ENCODE data around the gene RADX.

The RADX gene

DNA sequence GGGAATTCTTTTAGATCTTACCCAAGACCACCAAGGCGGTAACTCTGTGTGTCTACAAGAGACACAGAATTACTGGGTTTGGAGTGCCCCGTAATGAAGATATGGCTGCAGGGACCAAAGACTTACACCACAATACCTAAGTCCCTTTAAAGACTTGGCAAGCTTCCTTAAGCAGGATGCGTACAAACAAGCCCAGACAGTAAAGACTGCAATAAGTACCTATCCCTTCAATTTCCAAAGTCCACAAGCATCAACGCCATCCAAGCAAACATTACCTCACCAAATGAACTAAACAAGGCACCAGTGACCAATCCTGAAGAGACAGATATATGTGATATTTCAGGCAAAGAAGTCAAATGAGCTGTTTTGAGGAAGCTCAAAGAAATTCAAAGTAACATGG, 72.4 kb downstream of the RADX start:
- DNase-seq (ENCODE audit: low read depth in 2 of 2), result no peak

DNA sequence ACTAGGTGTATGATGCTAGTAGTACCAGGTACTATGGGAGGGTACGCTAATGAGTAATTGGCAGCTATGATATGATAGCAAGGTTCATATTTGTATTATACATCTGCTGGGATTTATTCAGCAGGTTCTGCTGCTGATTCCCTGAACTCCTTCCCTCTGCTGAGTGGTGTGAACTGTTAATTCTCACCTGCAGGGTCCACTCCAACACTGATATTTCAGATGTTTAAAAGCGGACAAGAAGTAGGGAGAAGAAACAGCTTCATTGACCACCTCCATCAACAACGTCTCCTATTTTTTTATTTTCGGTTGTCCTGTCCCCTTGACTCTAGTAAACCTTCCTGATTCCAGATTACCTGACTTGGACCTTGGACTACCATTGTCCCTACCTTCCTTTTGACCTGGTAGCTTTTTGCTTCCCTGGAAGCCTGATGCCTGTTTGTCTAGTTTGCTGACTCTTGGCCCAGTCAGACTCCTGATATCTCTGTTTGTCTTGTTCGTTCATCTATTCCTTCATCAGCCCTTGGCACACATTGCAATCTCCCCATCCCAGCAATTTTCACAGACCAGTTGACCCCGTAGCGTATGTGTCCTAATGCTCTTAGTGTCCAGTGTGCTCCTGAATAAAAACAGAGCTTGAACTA, 80.8 kb downstream of the RADX start:
- no peak for DNase-seq (ENCODE audit: low read depth in 2 of 2)

DNA sequence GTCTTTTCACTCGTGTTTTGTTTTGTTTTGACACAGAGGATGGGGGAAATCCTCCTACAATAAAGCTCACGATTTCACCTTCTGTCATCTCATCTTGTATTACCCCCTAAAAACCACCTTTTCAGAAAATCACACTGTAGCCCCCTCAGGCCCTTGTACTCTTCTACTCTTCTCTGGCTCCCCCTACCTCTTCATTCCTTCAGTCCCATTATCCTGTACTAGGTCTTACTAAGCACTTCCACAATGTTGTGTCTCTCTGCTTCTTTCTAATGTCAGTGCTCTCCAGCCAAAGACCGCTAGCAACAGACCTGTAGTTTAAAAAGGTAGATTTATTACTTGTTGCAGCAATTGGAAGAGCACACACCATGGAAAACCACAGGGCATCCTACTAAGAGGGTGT, 84.7 kb downstream of the RADX start:
- DNase-seq (ENCODE audit: low read depth in 2 of 2), result no peak

DNA sequence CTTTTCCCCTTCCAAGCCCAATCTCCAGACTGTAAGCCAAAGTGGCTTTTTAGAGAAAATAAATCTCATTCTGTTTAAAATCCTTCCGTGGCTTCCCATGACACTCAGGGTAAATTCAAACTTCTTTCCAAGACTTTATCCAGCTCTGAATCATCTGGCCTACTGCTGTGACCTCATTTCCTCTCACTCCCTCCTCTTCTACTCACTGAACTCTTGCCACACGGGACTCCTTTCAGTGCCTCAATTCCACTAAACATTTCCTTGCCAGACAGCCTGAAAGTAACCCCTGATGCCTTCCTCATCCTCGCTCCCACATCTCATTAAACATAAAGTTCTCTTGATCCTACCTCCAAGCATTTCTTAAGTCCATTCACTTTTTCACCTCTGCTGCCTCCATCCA, 86.9 kb downstream of the RADX start:
- DNase-seq (ENCODE audit: low read depth in 2 of 2), result no peak

DNA sequence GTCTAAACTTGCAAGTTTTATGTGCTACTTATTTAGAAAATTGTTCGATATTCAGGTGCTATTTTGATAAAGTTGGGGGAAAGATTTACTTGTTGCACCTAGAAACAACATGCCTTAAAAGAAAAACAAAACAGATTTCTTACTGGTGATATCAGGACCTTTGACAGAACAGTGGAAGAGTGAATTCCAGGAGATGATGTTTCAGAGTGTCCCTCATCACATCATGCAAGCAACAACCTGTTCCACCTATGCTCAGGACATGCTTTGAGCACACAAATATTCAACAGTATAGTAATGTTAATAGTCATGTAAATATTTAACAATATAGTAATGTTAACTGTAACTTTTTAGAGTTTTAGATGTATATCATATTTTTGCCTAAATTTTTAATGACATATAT, 90.9 kb downstream of the RADX start:
- DNase-seq (ENCODE audit: low read depth in 2 of 2), result no peak

DNA sequence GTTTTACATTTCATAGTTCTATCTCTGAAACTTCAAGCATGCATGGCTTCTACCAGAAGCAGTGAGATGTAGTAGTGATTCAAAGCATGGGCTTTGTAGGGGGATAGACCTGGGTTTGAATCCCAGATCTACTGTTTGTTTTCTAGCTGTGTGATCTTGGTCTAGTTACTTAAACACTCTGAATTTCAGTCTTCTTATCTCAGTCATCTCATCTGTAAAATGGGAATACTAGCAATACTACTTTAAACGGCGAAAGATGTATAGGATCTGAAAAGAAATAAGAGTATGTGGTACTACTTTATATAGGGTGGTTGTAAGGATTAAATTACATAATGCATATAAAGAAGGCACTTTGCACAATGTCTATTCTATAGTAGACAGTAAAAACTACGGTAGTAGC, 94.7 kb downstream of the RADX start:
- no peak for DNase-seq (ENCODE audit: low read depth in 2 of 2)

DNA sequence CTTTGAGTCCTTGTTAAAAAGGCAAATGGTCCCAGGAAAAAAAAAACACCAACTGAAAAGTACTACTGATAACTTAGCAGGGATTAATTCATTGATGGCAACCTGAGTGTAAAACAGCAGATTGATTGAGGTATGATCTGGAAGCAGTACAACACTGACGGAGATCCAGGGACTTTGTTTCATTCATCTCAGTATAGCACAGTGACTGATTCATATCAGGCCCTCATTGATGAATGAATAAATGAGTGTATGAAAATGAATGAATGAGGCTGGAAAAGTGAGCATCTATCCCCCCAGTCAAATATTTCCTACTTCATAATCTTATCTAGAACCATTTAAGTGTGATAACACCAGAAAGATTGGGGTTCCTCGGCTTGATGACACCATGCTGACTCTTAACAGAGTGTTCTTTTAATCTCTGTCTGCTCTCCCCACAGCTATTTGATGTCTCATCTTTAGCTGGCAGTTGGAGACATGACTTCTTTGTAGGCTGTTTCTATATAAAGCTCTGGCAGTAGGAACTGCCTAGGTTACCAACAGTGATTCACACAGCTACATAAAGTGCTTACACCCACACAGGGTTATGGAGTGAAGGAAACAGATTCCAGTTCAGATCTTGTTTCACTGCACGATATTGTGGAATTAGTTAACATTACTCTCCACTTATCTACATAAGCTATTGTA, 96.1 kb downstream of the RADX start:
- peak; percentile 67 to 70 for DNase-seq (ENCODE audit: low read depth in 2 of 2)

DNA sequence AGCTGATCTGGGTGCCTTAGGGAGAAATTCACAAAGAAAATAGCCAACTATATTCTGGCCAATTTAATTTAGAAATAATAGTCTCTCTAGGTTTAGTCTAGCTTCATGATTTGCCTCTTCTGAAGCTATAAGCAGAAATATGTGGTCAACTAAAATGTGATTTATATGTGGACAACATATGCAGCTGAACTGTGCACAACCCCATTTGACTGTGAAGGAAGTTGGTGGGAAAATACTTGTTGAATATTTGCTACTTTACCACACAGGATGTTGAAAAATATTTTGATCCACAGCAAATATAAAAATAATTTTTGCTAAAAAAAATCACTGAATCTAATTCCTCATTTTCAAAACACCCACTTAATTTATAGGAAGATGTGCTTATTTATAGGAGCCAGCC, 99.0 kb downstream of the RADX start:
- no peak for DNase-seq (ENCODE audit: low read depth in 2 of 2)

DNA sequence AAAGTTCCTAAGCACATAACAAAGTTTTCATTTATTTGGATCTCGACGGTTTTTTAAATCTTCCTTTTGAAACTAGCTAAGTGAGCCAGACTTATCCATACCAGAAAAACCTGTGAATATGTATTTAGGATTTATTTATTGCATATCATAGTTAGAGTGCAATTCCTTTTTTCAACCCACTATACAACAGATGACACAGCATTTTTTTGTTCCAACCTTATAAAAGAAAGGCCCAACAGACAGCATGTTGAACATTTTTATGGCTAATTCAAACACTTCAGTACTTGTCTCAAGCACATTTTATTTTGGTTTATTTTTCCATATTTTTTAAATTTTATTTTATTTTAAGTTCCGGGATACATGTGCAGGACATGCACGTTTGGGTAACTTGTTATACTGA, 99.6 kb downstream of the RADX start:
- DNase-seq (ENCODE audit: low read depth in 2 of 2), result no peak

DNA sequence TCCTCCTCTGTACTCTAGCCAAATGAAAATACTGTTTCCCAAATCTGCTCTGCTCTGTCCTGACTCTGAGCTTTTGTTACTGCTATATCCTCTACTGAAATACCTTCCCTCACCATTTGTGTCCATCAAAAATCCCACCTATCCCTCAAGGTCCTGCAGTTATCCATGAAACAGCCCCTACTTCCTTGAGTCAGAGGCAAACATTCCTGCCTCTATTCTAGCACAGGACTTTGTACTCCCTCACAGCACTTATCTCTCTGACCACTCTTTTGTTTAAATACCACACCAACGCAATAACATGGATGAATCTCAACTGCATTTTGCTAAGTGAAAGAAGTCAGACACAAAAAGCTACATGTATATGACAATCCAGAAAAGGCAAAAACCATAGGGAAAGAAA, 104.2 kb downstream of the RADX start:
- DNase-seq (ENCODE audit: low read depth in 2 of 2), result no peak

DNA sequence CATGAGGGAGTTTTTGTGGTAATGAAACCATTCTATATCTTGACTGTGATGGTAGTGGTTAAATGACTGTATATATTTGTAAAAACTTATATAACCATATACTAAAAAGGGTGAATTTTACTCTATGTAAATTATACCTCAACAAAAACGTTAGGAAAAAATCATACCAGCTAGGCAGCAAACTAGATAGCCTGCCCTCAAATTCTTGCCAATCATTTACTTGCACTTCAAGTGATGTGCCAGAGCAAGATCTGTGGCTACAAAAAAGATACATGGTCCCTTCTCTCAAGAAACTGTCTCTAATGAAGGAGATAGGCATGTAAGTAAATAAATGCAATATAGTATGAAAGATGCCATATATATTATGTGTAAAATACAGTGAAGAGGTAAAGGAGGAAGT, 104.7 kb downstream of the RADX start:
- DNase-seq (ENCODE audit: low read depth in 2 of 2), result no peak

DNA sequence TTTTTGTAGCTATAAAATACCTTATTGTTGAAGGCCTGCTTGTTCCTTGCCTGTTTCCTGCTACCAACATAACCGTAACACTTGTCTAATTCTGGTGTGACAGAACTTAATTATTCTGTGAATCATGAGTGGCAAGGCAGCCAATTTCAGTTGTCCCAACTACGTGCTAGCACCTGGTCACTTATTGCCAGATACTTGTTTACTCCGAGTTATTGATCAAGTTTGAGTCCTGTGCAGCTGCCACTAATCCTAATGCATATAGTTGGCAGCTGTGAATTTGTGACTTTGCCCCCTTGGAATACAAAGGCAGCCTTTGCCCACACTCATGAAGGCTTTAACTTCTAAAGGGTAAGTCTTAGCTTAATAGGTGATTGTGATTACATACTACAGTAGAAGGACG, 106.9 kb downstream of the RADX start:
- no peak for DNase-seq (ENCODE audit: low read depth in 2 of 2)

DNA sequence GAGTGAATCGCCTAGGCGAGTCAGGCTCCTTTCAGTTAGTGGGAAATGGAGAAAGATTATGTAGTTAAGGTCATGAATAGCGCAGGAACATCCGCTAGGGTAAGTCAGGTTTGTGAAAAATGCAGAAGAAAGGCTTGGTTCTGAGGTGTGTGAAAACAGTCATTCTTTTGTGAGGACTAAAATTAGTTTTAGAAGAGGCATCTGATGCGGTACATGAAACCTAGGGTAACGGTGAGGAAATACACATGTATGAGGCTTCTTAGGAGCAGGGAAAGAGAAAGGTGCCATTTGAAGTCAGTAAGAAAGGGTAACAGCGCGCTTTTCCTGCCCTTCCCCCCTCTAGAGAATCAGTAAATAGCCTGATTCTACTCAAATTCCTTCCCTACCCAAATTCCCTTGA, 114.2 kb downstream of the RADX start:
- no peak for DNase-seq (ENCODE audit: low read depth in 2 of 2)

DNA sequence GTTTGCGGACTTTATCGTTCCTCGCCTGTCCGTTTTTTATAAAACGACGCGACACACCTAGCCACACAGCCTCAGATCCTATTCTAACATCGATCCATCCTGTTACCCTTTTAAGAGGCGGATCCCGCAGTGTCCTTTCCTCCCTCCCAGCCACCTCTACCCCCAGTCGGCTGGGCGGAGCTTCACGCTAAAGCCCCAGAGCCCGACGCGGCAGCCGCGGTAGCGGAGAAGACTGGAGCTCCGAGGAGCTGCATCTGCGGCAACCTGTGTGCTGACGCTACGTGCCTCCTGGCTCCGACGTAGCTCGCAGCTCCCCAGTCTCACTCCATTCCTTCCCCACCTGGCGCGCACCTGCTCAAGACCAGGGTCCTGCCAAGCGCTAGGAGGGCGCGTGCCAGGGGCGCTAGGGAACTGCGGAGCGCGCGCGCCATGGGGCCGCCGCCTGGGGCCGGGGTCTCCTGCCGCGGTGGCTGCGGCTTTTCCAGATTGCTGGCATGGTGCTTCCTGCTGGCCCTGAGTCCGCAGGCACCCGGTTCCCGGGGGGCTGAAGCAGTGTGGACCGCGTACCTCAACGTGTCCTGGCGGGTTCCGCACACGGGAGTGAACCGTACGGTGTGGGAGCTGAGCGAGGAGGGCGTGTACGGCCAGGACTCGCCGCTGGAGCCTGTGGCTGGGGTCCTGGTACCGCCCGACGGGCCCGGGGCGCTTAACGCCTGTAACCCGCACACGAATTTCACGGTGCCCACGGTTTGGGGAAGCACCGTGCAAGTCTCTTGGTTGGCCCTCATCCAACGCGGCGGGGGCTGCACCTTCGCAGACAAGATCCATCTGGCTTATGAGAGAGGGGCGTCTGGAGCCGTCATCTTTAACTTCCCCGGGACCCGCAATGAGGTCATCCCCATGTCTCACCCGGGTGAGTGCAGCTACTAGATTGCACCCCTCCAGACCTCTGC, 115.0 kb downstream of the RADX start, which contains the start of gene RNF128:
TSS of gene RNF128 (plus strand) at position 217 of the 953 bp plus-strand sequence. CDS start at position 430, 213 bp downstream.
- DNase-seq (ENCODE audit: low read depth in 2 of 2), result no peak

DNA sequence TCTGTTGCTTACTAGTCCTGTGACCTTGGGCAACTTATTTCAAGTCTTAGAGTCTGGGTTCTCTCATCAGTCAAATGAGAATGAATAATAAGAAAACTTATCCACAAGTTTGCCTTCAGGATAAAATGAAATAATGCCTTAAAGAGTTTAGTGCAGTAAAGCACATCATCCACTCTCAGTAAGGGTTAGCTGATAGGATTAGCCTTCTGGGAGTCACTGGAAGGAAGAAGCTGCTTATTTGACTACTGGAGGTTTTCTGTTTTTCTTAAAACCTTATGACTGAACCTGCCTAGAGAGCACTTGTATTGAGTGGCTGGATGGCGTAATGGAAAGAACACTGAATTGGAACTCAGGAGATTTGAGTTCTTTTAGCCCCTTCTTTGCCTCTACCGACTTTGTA, 116.6 kb downstream of the RADX start:
- no peak for DNase-seq (ENCODE audit: low read depth in 2 of 2)

Data from fibroblast of skin of left quadriceps (primary cell).